ENCODE data around the gene GNB1. TPM values are rescaled to one million over a fixed set of nuclear protein-coding genes. Genes with fewer than 3 reads are reported as not detected.

The GNB1 gene
- total and polyA plus RNA-seq, 10 of the 15 experiments (the other 5 are each of a cell fraction or from before 2014, with no cell fraction given) = 23.0 to 392 (median 93.9) TPM

- TF ChIP-seq BMI1 (IDR thresholded peaks at IDR 0.05; ENCODE audit: borderline replicate concordance) (no peak), CBX5 (IDR thresholded peaks at IDR 0.05; ENCODE audit: low read depth) (no peak), MXI1 (IDR thresholded peaks at IDR 0.05; ENCODE audit: low read depth, low read length) (no peak), MYB (IDR thresholded peaks at IDR 0.05; ENCODE audit: borderline replicate concordance, low read depth, low read length) (no peak)
Observed at GRCh38 chr1:1777583-1777899, 113.3 kb downstream of the GNB1 start (continued).

DNA sequence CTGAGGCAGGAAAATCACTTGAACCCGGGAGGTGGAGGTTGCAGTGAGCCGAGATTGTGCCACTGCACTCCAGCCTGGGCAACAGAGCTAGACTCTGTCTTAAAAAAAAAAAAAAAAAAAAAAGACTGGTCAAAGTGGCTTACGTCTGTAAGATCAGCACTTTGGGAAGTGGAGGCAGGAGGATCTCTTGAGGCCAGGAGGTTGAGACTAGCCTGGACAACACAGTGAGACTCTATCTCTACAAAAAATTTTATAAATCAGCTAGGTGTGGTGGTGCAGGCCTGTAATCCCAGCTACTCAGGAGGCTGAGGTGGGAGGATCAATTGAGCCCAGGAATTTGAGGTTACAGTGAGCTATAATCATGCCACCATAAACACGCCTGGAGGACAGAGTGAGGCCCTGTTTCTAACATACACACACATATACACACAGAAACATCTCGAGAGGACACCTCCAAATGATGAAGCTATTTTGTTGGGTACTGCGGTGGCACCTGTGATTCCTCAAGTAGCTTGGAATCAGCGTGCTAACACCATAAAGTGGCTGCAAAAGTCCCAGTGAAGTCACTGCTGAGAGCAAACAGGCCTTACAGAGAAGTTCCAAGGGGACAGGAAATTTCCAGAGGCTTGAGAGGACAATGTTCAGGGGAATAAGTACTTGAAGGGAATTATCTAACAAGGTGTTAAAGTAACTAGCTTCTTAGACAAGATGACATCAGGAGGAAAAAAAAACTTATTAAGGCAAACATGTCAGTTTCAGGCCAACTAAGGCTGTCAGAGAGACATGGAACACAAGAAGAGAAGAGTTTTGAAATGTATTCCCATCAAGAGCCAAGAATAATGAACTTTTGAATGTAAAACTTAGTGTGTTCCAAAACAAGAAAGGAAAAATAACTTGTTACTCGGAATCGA is 114.0 kb downstream of the GNB1 start:
- ATAC-seq (no peak), DNase-seq (ENCODE audit: low read depth, low spot score) (no peak), FAIRE-seq (no peak)
- TF ChIP-seq, protein P1, sequence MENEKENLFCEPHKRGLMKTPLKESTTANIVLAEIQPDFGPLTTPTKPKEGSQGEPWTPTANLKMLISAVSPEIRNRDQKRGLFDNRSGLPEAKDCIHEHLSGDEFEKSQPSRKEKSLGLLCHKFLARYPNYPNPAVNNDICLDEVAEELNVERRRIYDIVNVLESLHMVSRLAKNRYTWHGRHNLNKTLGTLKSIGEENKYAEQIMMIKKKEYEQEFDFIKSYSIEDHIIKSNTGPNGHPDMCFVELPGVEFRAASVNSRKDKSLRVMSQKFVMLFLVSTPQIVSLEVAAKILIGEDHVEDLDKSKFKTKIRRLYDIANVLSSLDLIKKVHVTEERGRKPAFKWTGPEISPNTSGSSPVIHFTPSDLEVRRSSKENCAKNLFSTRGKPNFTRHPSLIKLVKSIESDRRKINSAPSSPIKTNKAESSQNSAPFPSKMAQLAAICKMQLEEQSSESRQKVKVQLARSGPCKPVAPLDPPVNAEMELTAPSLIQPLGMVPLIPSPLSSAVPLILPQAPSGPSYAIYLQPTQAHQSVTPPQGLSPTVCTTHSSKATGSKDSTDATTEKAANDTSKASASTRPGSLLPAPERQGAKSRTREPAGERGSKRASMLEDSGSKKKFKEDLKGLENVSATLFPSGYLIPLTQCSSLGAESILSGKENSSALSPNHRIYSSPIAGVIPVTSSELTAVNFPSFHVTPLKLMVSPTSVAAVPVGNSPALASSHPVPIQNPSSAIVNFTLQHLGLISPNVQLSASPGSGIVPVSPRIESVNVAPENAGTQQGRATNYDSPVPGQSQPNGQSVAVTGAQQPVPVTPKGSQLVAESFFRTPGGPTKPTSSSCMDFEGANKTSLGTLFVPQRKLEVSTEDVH (IDR thresholded peaks at IDR 0.05; ENCODE audit: low read depth, partially characterized antibody) = no peak
- TF ChIP-seq HDAC2 (IDR thresholded peaks at IDR 0.05) = no peak
- TF ChIP-seq STAT1 (conservative IDR thresholded peaks at IDR 0.05) = no peak
- no peak for TF ChIP-seq TBL1XR1 (IDR thresholded peaks at IDR 0.05; ENCODE audit: low read depth, low read length)
- no peak for TF ChIP-seq WRNIP1 (IDR thresholded peaks at IDR 0.05; ENCODE audit: borderline replicate concordance, low read depth, low read length)
- TF ChIP-seq POU2F2 (IDR thresholded peaks at IDR 0.05; ENCODE audit: borderline replicate concordance, low read depth, low read length) = no peak
- no peak for TF ChIP-seq SMAD5 (IDR thresholded peaks at IDR 0.05; ENCODE audit: low read depth)
- no peak for TF ChIP-seq SMAD1 (IDR thresholded peaks at IDR 0.05; ENCODE audit: low read depth, partially characterized antibody)
- TF ChIP-seq YBX1 (IDR thresholded peaks at IDR 0.05) = no peak
- TF ChIP-seq CHD1 (IDR thresholded peaks at IDR 0.05; ENCODE audit: low read depth, low read length) = no peak
- no peak for TF ChIP-seq HDAC6 (IDR thresholded peaks at IDR 0.05; ENCODE audit: unreplicated experiment)
- no peak for TF ChIP-seq SMC3 (IDR thresholded peaks at IDR 0.05; ENCODE audit: borderline replicate concordance, low read length)
- TF ChIP-seq HDGF (IDR thresholded peaks at IDR 0.05) = no peak
- Histone ChIP-seq H4K20me1 (ENCODE audit: control insufficient read depth, insufficient read depth) (no peaks in the 10 kb centered on the region), H3K36me3 (ENCODE audit: control insufficient read depth in 2 of 2, insufficient read depth in 2 of 2, low read length in 1 of 2) (peaks cover 0 to 5% of the 10 kb centered on the region in 2 experiments; a peak in 1 of 4 replicates), H3K9me3 (replicated peaks; ENCODE audit: control insufficient read depth, insufficient read depth, low read length) (0 out of 3 replicates have a peak, but pooled peaks cover 3% of the 10 kb centered on the region), H3K9ac (ENCODE audit: control insufficient read depth, insufficient read depth, low read length) (peak overlapping the region; percentile 97), H3K79me2 (ENCODE audit: control insufficient read depth, insufficient read depth, low read length) (peaks cover 53% of the 10 kb centered on the region), H2AFZ (ENCODE audit: control insufficient read depth, low read depth, low read length) (no peak overlapping the region), H3K4me3 (peak overlapping the region; percentile 68), H3K27me3 (replicated peaks in 1 of 2; ENCODE audit: control insufficient read depth in 2 of 2, insufficient read depth in 2 of 2, low read length in 1 of 2) (no peaks in the 10 kb centered on the region), H3K27ac (ENCODE audit: control insufficient read depth, insufficient read depth) (peak overlapping the region; percentile 98), H3K4me1 (ENCODE audit: control insufficient read depth, insufficient read depth, low read length) (peaks cover 40% of the 10 kb centered on the region), H3K4me2 (ENCODE audit: control insufficient read depth, insufficient read depth) (peak overlapping the region; percentile 88)
- POLR2A ChIA-PET = interaction anchor here (0.5 to 1.9 kb wide), 16 partner anchors 8 to 524 kb away, joined by 3 to 7 read pairs (median 4); no protein-coding TSS in a partner anchor
- SMC1A ChIA-PET (ENCODE audit: uncharacterized antibody, unreplicated experiment) = interaction anchor here (0.7 to 2.2 kb wide), 13 partner anchors 9 to 159 kb away, joined by 3 to 15 read pairs (median 5); no protein-coding TSS in a partner anchor
- in situ Hi-C loops (cut with MboI) = no loop called here
- CTCF ChIA-PET = interaction anchor here (0.6 to 2.4 kb wide), 10 partner anchors 10 to 132 kb away, joined by 3 to 15 read pairs (median 5); no protein-coding TSS in a partner anchor
- TSS peak; percentile 67 for BruUV-seq (replicated peaks)
- intact Hi-C loops (cut with micrococcal nuclease; ENCODE audit: unreplicated experiment) = loop anchor here (5.0 kb wide), 1 partner anchor 115 kb away; the partner anchor contains the start of gene GNB1
- 13% methylated on average over 9 of the region's 9 CpGs for WGBS (ENCODE audit: insufficient coverage, insufficient replicate concordance, low lambda C conversion rate, missing lambda C conversion rate)
- RAD21 ChIA-PET (ENCODE audit: unreplicated experiment) = interaction anchor here (0.7 to 1.6 kb wide), 7 partner anchors 19 to 778 kb away, joined by 3 to 7 read pairs (median 4); no protein-coding TSS in a partner anchor

Data from GM12878 (cell line).